DMS53 treated with DMSO at 0.1 percent for 48 hours (cell line): ENCODE results near the gene FUT8.

ENCODE experiments used
- DNase-seq: peaks from one replicate; lab custom pipeline; 2025; ENCODE audit not compliant: unreplicated experiment; lab: John Stamatoyannopoulos, UW

FUT8 gene

DNA sequence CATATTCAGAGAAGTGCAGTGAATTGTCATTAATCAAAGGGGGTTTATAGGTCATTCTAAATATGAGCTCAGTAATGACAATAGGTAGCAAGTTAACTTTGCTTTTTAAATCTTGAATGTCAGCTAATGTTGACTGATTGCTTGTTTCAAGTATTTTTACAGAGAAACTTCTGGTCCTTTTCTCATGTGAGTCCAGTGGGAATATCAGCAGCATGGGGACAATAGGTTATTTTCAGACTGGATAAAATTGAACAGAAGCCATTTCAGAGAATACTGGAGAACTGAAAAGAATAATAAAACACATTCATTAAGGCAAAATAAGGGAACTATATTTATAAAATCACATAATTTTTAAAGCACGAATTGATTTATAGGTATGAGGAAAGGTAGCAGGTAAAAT, 78.7 kb downstream of the FUT8 start:
- no peak for DNase-seq

DNA sequence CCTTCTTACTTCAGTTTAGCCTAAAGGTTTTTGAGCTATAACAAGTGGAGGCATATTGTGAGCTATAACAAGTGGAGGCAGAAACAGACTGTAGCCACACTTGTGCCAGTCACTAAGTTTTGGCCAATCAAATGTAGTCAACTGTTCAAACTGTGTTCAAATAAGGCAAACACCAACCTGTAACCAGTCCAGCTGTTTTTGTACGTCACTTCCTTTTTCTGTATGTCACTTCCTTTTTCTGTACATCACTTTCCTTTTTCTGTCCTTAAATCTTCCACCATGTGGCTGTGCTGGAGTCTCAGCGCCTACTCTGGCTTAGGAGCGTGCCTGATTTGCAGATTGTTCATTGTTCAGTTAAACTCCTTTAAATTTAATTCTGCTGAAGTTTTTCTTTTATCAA, 79.7 kb downstream of the FUT8 start:
- DNase-seq, result no peak

DNA sequence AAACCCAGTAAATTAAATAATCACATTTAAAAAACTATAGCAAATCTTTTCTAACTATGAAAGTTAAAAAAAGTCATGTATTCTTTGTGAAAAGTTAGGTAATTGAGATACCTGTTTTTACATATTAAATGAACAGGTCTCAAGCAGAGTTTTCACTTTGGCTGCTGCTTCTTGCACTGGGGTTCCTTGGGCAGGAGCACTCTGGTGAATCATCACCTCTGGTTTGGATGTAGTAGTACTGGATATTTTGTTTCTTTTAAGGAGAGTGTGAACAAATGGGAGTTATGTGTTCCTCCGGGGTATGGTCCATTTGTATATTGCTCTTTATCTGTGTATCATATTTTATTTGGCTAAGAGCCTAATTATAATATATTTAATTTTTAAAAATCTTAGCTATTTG, 82.7 kb downstream of the FUT8 start:
- DNase-seq, result no peak

DNA sequence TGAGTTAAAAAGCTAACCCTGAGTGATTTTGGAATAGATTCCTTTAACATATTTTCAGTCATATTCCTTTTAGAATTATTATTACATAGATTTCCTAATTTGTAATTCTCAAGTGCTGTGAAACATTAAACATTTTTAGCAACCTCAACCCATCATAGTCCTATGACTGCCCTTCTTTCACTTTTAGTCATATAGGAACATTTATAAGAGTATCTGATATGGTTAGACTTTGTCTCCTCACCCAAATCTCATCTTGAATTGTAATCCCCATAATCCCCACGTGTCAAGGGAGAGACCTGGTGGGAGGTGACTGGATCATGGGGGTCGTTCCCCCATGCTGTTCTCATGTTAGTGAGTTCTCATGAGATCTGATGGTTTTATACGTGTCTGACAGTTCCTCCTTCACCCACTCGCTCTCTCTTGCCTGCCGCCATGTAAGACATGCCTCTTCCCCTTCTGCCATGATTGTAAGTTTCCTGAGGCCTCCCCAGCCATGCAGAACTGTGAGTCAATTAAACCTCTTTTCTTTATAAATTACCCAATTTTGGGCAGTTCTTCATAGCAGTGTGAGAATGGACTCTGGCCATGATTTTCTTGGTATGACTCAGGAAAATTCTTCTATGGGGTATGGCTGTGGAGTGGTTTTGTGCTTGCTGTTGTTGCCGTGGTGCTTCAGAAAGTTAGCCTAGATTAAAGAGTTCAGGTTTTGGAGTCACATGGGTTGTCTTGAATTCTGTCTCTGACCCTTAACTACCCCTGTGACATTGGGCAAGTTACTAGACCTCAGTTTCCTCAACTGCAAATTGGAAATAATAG, 83.9 kb downstream of the FUT8 start:
- no peak for DNase-seq

DNA sequence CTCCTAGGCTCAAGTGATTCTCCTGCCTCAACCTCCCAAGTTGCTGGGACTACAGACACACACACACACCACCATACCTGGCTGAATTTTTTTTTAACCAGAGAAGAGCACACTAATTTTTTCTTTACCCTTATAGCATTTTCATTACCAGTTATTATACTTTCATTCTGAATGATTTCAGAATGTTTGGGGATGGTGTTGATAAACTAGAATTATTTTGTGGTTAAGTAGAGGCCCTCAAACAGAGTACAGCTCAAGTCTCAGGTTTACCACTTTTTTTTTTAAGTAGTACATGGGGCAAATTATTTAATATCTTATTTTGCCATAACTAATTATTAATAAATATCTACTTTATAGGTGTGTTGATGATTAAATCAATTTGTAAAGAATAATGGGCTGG, 86.6 kb downstream of the FUT8 start:
- DNase-seq, result no peak

DNA sequence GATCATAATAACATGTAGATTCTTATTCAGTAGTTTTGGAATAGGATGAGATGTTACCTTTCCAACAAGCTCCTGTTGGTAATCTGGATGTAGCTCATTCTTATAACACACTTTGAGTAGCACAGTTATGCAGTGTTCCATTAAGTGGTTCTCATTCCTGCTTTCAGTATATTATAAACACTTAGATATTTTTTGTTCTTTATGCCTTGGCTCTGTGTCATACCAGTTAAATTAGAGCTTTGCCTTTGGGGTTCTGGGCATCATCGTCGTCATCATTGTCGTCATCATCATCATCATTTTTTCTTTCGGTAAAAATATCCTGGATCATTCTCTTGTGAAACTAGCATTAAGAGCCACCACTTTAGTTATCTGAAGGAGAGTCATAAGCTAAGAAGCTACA, 87.5 kb downstream of the FUT8 start:
- DNase-seq, result no peak

DNA sequence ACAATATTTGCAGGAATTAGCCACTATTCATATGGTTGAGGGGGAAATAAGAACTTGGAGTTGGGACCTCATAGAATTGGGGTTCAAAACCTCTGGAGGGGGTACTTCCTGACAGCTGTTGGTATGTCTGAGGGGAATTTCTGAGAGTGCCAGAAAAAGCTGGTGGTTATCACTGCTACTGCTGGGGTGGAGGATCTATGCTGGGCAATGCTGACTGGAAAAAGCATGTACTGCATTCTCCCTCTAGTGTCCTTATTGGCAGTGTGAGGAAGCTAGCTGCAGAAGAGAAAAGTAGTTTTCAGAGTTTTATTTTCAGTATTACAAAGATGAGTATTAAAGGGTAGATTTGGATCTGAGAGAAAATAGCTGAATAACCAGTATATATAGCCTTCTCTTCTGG, 88.8 kb downstream of the FUT8 start:
- DNase-seq, result no peak

DNA sequence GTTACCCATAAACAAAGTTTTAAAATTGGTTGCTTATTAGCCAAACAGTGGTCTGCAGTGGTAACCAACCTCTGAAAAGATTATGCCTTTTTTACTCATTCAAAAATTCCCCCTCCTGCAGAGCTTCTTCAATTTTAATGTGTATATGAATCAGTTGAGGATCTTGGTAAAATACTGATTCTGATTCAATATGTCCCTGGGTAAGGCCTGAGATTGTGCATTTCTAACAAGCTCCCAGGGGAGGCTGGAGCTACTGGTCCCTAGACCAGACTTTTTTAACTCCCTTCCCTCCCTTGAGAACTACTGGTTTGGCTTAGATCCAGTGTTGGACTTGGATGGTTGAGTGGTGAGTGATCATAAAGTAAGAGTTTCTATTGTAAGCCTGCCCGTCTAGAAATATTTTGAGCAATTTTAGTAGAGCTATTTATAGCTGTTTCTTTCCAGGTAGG, 90.2 kb downstream of the FUT8 start:
- no peak for DNase-seq

DNA sequence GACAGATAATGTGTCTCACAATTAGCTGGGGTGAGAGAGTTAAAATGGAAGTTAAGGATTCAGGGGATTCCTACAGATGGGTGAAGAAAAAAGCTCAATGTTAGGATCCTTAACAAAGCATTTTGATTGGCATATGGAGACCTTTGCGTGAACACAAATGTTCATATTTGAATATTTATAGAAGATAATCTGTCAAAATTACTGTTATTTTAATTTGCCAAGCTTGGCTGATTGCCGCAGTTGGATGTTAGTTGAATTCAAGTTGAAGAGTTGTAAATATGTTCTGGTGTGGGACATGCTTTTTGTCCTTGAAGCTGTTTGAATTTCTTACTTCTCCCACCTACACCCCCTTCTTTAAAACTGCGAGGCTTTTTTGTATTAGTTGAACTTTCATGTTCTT, 91.2 kb downstream of the FUT8 start:
- no peak for DNase-seq

DNA sequence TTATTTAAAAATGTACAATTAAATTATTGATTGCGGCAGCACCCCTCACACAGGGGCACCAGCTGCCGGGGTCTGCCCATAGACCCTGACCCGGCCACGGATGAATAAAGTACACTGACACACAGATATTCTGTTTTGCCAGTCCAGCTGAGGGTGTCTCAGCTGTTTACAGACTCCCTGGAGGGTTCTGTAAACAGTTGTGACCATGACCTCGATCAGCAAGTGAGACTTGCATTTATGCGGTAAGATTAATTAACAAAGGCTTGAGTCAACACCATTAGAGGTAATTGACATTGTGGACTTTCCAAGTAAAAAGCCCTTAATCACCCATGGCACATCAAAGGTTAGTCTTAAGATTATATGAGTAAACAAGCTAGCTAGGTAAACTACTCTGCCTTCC, 94.3 kb downstream of the FUT8 start:
- no peak for DNase-seq

DNA sequence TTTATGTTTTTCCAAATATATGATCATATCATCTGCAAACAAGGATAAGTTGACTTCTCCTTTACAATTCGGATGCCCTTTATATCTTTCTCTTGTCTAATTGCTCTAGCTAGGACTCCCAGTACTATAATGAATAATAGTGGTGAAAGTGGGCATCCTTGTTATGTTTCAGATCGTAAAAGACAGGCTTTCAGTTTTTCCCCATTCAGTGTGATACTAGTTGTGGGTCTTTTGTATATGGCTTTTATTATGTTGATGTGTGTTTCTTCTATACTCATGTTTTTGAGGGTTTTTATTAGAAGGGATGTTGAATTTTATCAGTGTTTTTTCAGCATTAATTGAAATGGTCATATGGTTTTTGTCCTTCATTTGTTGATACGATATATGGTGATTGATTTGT, 97.3 kb downstream of the FUT8 start:
- no peak for DNase-seq

DNA sequence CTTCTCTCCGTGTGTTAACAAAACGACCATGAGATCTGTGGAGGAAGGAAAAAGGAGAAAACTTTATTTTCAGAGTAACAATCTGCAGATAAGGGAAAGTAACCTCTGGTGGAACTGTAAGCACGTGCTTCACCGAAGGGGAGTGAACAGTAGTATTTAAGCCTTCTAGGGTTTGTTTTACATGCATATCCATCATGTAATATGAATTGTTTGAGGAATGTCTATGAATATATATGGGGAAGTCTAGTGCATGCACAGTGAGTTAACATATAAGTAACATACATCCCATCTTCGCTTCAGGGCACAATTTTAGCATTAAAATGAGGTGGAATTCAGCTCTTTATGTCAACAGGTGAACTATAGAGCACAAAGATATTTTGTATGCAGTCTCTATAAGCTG, 101.1 kb downstream of the FUT8 start:
- no peak for DNase-seq

DNA sequence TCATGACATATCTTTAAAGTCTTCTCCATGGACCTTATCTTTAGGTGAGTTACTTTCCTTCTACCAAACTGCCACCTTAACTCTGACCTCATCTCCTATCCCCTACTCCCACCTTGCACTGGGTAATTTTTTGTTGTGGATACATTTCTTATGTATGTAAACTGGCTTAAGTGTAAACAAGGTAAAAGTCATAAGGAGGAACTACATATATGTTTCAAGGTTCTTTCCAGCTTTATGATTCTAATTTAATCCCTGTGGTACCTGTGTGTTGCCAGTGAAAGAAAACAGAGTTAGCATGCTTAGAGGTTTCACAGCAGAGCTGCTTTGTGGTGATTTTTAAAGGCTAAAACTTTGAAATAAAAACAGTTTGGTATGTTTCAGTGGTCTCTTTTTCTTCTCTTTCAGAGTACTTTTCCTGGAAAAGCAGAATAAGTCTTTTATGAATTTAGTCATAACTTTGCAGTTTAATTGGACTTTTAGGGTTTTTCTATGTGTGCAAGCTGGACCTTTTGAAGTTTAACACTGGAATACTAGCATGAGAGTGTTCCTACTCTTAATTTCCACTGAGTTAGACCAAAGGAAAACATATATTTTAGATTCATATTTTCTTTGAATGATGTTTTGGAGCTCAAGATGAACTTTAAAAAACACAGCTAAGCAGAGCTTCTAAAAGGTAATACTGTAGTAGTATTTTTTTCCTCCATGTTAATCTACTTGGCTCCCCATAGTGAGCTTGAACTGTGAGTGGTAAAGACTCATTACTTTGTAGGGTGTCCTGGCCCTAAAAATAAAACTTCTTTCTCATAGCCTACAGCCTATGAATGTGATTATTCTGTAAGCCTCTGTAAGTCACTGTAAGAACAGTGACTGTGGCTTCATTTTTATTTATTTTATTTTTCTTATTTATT, 105.4 kb downstream of the FUT8 start:
- DNase-seq, result no peak

DNA sequence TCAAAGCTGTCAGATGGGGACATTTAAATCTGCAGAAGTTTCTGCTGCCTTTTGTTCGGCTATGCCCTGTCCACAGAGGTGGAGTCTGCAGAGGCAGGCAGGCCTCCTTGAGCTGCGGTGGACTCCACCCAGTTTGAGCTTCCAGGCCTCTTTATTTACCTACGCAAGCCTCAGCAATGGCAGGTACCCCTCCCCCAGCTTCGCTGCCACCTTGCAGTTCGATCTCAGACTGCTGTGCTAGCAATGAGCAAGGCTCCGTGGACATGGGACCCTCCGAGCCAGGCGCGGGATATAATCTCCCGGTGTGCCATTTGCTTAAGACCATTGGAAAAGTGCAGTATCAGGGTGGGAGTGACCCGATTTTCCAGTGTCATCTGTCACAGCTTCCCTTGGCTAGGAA, 115.5 kb downstream of the FUT8 start:
- DNase-seq, result no peak

DNA sequence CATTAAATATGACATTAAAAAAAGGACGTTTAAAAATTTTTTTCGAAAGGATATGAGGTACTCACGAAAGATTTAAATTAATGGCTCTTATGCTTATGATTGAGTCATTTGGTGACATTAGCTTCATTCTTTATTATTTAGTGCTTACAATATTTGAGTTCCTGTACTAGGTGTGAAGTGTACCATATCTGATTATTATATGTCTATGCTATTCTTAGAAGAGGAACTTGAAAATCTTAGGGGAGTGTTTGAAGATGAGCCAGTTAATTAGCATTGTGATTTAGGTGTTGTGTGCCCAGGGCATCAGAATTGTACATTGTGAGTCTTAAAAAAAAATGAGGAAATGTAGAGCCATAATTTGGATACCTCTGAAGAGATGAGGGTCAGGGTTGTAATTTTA, 118.6 kb downstream of the FUT8 start:
- no peak for DNase-seq

DNA sequence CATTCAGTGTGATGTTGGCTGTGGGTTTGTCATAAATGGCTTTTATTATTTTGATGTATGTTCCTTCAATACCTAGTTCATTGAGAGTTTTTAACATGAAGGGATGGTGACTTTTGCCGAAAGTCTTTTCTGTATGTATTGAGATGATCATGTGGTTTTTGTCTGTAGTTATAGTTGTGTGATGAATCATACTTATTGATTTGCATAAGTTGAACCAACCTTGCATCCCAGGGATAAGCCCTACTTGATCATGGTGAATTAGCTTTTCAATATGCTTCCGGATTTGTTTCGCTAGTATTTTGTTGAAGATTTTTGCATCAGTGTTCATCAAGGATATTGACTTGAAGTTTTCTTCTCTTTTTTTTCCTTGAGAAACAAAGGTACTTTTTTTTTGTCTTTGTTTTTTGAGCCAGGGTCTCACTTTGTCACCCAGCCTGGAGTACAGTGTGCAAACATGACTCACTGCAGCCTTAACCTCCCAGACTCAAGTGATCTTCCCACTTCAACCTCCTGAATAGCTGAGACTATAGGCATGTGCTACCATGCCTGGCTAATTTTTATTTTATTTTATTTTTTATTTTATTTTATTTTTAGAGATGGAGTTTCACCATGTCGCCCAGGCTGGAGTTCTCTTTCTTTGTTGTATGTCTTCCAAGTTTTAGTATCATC, 121.3 kb downstream of the FUT8 start:
- no peak for DNase-seq

DNA sequence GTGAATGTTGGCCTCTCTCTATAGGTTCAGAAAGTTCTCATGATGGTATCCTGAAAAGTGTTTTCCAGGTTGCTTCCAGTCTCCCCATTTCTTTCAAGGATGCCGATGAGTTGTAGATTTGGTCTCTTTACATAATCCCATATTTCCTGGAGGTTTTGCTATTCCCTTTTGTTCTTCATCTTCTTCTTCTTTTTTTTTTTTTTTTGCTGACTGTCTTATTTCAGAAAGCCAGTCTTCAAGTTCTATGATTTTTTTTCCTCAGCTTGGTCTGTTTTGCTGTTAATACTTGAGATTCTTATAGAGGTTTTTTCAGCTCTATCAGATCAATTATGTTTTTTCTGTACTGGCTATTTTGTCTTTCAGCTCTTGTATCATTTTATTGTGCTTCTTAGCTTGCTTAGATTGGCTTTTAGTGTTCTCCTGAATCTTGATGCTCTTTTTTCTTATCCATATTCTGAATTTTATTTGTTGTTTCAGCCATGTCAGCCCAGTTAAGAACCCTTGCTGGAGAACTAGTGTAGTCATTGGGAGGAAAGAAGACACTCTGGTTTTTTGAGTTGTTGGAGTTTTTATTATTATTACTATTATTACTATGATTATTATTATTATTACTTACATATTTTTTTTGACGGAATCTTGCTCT, 124.4 kb downstream of the FUT8 start:
- no peak for DNase-seq

DNA sequence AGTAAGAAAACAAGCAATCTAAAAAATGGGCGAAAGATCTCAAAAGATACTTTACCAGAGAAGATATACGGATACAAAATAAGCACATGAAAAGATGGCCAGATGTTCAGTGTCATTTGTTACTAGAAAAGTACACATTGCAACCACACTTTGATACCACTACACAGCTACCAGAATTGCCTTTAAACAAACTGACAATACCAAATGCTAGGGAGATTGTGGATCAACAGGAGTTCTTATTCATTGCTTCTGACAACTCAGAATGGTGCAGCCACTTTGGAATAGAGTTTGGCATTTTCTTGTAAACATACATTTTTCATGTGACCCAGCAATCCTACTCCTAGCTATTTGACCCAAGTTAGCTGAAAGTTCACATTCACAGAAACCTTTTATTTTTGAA, 136.3 kb downstream of the FUT8 start:
- DNase-seq, result no peak

DNA sequence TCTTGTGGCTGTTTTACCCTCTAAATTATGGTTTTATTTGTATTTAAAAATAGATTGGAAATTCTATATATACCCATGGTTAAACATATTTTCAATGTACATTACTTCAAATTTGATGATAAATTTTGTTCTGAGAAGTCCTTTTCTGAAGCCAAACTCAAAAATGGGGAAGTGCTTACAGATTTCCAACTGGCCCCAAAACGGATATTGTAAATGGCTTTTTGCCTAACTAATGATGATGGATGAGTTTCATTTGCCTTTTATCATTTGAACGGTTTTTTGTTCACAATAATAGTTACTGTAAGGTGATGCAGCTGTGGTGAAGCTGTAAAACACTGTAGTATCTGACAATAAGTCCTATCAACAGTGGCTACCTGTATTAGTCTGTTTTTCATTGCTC, 136.9 kb downstream of the FUT8 start:
- no peak for DNase-seq

DNA sequence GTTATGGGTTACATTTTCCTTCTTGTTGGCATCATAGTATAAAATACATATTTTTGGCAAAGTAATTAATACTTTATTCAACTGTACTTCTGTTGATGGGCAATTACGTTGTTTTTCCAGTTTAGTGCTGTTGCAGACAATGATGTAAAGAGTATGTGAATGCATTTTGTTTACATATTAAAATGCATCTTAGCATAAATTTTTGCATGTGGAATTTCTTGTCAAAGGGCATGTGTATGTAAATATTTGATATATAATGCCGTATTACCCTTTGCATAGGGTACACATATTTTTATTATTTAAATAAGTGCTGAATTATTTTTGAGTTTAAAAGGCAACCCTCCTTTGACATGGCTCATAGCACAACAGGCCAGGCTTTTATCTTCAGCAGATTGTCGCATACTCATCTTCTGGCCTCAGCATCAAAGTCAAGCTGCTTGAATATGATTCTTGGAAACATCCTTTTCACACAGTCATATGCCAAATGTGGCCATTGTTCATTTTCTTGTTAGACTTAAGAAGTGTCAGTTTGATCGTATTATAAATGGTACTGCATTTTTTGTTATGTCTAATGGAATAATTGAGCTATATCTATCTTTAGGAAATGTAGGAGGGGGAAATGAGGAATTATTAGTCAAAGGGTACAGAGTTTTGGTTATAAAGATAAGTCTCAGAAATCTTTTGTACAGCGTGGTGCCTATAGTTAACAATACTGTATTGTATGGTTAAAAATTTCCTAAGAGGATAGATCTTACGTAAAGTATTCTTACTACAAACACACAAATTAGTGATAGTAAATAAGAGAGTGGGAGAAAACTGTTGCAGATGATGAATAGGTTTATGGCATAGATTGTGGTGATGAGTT, 138.5 kb downstream of the FUT8 start:
- DNase-seq, result no peak
